CD4-positive, alpha-beta T cell (primary cell): Measurements from ENCODE around the gene LRRC45. TPM values are rescaled to one million over a fixed set of nuclear protein-coding genes. Genes with fewer than 3 reads are reported as not detected.

ENCODE experiments used
- ATAC-seq: fragments of 200-7000 bp; cut with Tn5 transposase; one replicate; pipeline ENCODE4 v1.10.0; 2022; ENCODE audit warnings: mild to moderate bottlenecking; ENCODE audit not compliant: poor library complexity
- CTCF ChIA-PET: fragments of 350-600 bp; sonication (Branson Sonifier 250); formaldehyde crosslinking; loops from one replicate; lab custom pipeline; 2021; ENCODE audit warnings: antibody characterized with exemption, inconsistent platforms; lab: Charles Lee
- POLR2A ChIA-PET: fragments of 350-600 bp; sonication (Branson Sonifier 250); formaldehyde crosslinking; loops from one replicate; lab custom pipeline; 2021; ENCODE audit warnings: antibody characterized with exemption, inconsistent platforms; lab: Charles Lee
- DNase-seq, 14 experiments: peaks; one replicate each; pipeline ENCODE4 v3.0.0-alpha.2; 2013 to 2020; ENCODE audit warnings: mixed read lengths in 2 of 14
- H3K27ac ChIP-seq, 2 donors: one replicate each; pipeline versions ENCODE4 v1.5.1 to v1.7.0; 2013; ENCODE audit warnings: low read length in 2 of 2, low read depth in 1 of 2, mild to moderate bottlenecking in 1 of 2
- H3K27me3 ChIP-seq, 2 experiments: 1 replicate in 1 of 2; 2 replicates in 1 of 2; pipeline versions ENCODE4 v1.6.1 to v1.7.0; 2013; ENCODE audit warnings: low read length in 2 of 2, control low read depth in 1 of 2, mild to moderate bottlenecking in 1 of 2, moderate library complexity in 1 of 2; ENCODE audit not compliant: insufficient read depth in 2 of 2, control insufficient read depth in 1 of 2
- H3K36me3 ChIP-seq: one replicate; pipeline ENCODE4 v1.6.1; 2013; ENCODE audit warnings: low read length, control low read depth; ENCODE audit not compliant: insufficient read depth
- H3K4me1 ChIP-seq: one replicate; pipeline ENCODE4 v1.6.1; 2013; ENCODE audit warnings: low read length, control low read depth; ENCODE audit not compliant: insufficient read depth
- H3K4me3 ChIP-seq: one replicate; pipeline ENCODE4 v1.5.1; 2013; ENCODE audit warnings: mild to moderate bottlenecking, low read length, moderate library complexity
- H3K9me3 ChIP-seq, 2 experiments: 1 replicate in 1 of 2; 2 replicates in 1 of 2; pipeline versions ENCODE4 v1.6.1 to v1.7.0; 2013; ENCODE audit warnings: low read length in 2 of 2, mild to moderate bottlenecking in 2 of 2, control low read depth in 1 of 2, moderate library complexity in 1 of 2; ENCODE audit not compliant: control insufficient read depth in 1 of 2, insufficient read depth in 1 of 2
- H3K27ac Mint-ChIP-seq: one replicate; pipeline ENCODE4 v1.8.0; 2020; ENCODE audit warnings: mixed read lengths
- H3K27me3 Mint-ChIP-seq: one replicate; pipeline ENCODE4 v1.8.0; 2021; ENCODE audit warnings: mixed read lengths
- H3K36me3 Mint-ChIP-seq: one replicate; pipeline ENCODE4 v1.8.0; 2021; ENCODE audit warnings: low read depth, mixed read lengths
- H3K4me1 Mint-ChIP-seq: one replicate; pipeline ENCODE4 v1.8.0; 2021; ENCODE audit warnings: low read depth, mixed read lengths
- H3K4me3 Mint-ChIP-seq: one replicate; pipeline ENCODE4 v1.8.0; 2020; ENCODE audit warnings: mild to moderate bottlenecking, mixed read lengths
- H3K9me3 Mint-ChIP-seq: one replicate; pipeline ENCODE4 v1.8.0; 2020; ENCODE audit warnings: mixed read lengths
- CTCF ChIP-seq: fragments of 200-600 bp; IDR thresholded peaks from one replicate; pipeline ENCODE4 v1.8.0; 2022; ENCODE audit warnings: antibody characterized with exemption, mild to moderate bottlenecking
- intact Hi-C, 2 experiments: fragments of 100-400 bp; cut with DNase I in 1 of 2; cut with micrococcal nuclease in 1 of 2; formaldehyde crosslinking; loops; one replicate each; pipeline versions ENCODE4 v1.15.1 to v1.9.0; 2023 to 2025; cut with DNase I, micrococcal nuclease
- total RNA-seq, 174 experiments: library from RNA in 2 of 174; stranded (reverse) in 2 of 174; gene quantifications; one replicate each; pipeline ENCODE4 v1.2.3 and lab custom pipeline; 2021 to 2026

The LRRC45 gene
- total RNA-seq, 2 experiments from 2014 or later, result 17.7 to 17.9 TPM

- H3K4me1 Mint-ChIP-seq, result peaks cover 4% of the 10 kb centered on the region
Observed at GRCh38 chr17:81992306-81993102, 30.6 kb upstream of the LRRC45 start.

GRCh38 chr17:81993729-81994592 is 29.1 kb upstream of the LRRC45 start:
- TF ChIP-seq CTCF, result no peak
- no peaks in the 10 kb centered on the region for H3K27me3 Mint-ChIP-seq
- H3K4me1 ChIP-seq, result no peaks in the 10 kb centered on the region
- H3K27ac Mint-ChIP-seq, result no peak overlapping the region
- no peak overlapping the region for H3K4me3 Mint-ChIP-seq
- ChIA-PET CTCF (interaction anchor here (1.3 kb wide), 1 partner anchor 34 kb away, joined by 4 read pairs; no protein-coding TSS in a partner anchor), POLR2A (no interaction called here)
- no peak for ATAC-seq
- no peaks in the 10 kb centered on the region for H3K9me3 Mint-ChIP-seq
- no peaks in the 10 kb centered on the region for H3K36me3 ChIP-seq
- intact Hi-C loops, result no loop called here
- H3K4me1 Mint-ChIP-seq, result peaks cover 4% of the 10 kb centered on the region
- peaks cover 14% of the 10 kb centered on the region for H3K36me3 Mint-ChIP-seq
- DNase-seq, result no peak
- H3K27me3 ChIP-seq, result no peaks in the 10 kb centered on the region
- no peak overlapping the region for H3K27ac ChIP-seq
- H3K4me3 ChIP-seq, result no peak overlapping the region
- no peaks in the 10 kb centered on the region for H3K9me3 ChIP-seq

More at GRCh38 chr17:81992306-81993102, 30.6 kb upstream of the LRRC45 start:
- Histone ChIP-seq H3K9me3 (no peaks in the 10 kb centered on the region), H3K36me3 (peaks cover 3% of the 10 kb centered on the region), H3K27ac (no peak overlapping the region), H3K4me3 (no peak overlapping the region), H3K4me1 (no peaks in the 10 kb centered on the region), H3K27me3 (no peaks in the 10 kb centered on the region)
- ChIA-PET CTCF (no interaction called here), POLR2A (no interaction called here)
- Mint-ChIP-seq H3K9me3 (no peaks in the 10 kb centered on the region), H3K27ac (no peak overlapping the region), H3K4me3 (no peak overlapping the region), H3K27me3 (no peaks in the 10 kb centered on the region), H3K36me3 (peaks cover 10% of the 10 kb centered on the region)
- TF ChIP-seq CTCF, result no peak
- ATAC-seq (no peak), DNase-seq (no peak)
- intact Hi-C loops, result no loop called here

GRCh38 chr17:81994593-81995462 is 28.3 kb upstream of the LRRC45 start:
- H3K27me3 Mint-ChIP-seq, result no peaks in the 10 kb centered on the region
- H3K9me3 Mint-ChIP-seq, result no peaks in the 10 kb centered on the region
- H3K9me3 ChIP-seq, result no peaks in the 10 kb centered on the region
- H3K4me3 Mint-ChIP-seq, result no peak overlapping the region
- no peaks in the 10 kb centered on the region for H3K36me3 ChIP-seq
- no peaks in the 10 kb centered on the region for H3K4me1 ChIP-seq
- CTCF ChIA-PET, result interaction anchor here (1.3 kb wide), 1 partner anchor 35 kb away, joined by 4 read pairs; no protein-coding TSS in a partner anchor
- H3K36me3 Mint-ChIP-seq, result peaks cover 14% of the 10 kb centered on the region
- no peak for TF ChIP-seq CTCF
- no peak overlapping the region for H3K4me3 ChIP-seq
- POLR2A ChIA-PET, result no interaction called here
- DNase-seq (no peak), ATAC-seq (no peak)
- peaks cover 4% of the 10 kb centered on the region for H3K4me1 Mint-ChIP-seq
- no peak overlapping the region for H3K27ac ChIP-seq
- intact Hi-C loops, result no loop called here
- no peaks in the 10 kb centered on the region for H3K27me3 ChIP-seq
- H3K27ac Mint-ChIP-seq, result no peak overlapping the region
